Smooth muscle cell (in vitro differentiated cells): ENCODE data around the gene GATA3. TPM values are rescaled to one million over a fixed set of nuclear protein-coding genes. Genes with fewer than 3 reads are reported as not detected.
A peak's percentile ranks its signal among the peaks of the same experiment; 100 is the strongest.

Experiments
- DNase-seq: peaks from one replicate; lab custom pipeline; 2025; ENCODE audit not compliant: unreplicated experiment; lab: John Stamatoyannopoulos, UW
- H2AFZ ChIP-seq: fragments of 200-600 bp; sonication (generic); 2 replicates; pipeline ENCODE4 v1.6.0; 2016; ENCODE audit warnings: antibody characterized with exemption, low read depth, mild to moderate bottlenecking
- H3F3A ChIP-seq: fragments of 200-600 bp; sonication (generic); 2 replicates; pipeline ENCODE4 v1.6.0; 2017; ENCODE audit warnings: antibody characterized with exemption, low read depth
- H3K27ac ChIP-seq: fragments of 200-600 bp; sonication (generic); 2 replicates; pipeline ENCODE4 v1.5.1; 2016; ENCODE audit warnings: low read depth, mild to moderate bottlenecking
- H3K27me3 ChIP-seq: fragments of 200-600 bp; sonication (generic); 2 replicates; pipeline ENCODE4 v1.6.1; 2016; ENCODE audit warnings: low read depth, mild to moderate bottlenecking
- H3K36me3 ChIP-seq: fragments of 200-600 bp; sonication (generic); 2 replicates; pipeline ENCODE4 v1.5.1; 2016; ENCODE audit warnings: low read depth
- H3K4me1 ChIP-seq: fragments of 200-600 bp; sonication (generic); 2 replicates; pipeline ENCODE4 v1.5.1; 2016; ENCODE audit warnings: low read depth
- H3K4me2 ChIP-seq: fragments of 200-600 bp; sonication (generic); 2 replicates; pipeline ENCODE4 v1.6.0; 2016; ENCODE audit warnings: mild to moderate bottlenecking
- H3K4me3 ChIP-seq: fragments of 200-600 bp; sonication (generic); 2 replicates; pipeline ENCODE4 v1.5.1; 2016; ENCODE audit warnings: mild to moderate bottlenecking
- H3K79me2 ChIP-seq: fragments of 200-600 bp; sonication (generic); 2 replicates; pipeline ENCODE4 v1.6.0; 2016; ENCODE audit warnings: low read depth, mild to moderate bottlenecking
- H3K9ac ChIP-seq: fragments of 200-600 bp; sonication (generic); 2 replicates; pipeline ENCODE4 v1.6.0; 2016; ENCODE audit warnings: low read depth
- H3K9me3 ChIP-seq: fragments of 200-600 bp; sonication (generic); replicated peaks from 2 replicates; pipeline ENCODE4 v1.5.1; 2016; ENCODE audit warnings: low read depth
- H4K20me1 ChIP-seq: fragments of 200-600 bp; sonication (generic); 2 replicates; pipeline ENCODE4 v1.6.0; 2016; ENCODE audit warnings: low read depth
- CTCF ChIP-seq: fragments of 200-600 bp; sonication (generic); IDR thresholded peaks from 2 replicates; pipeline ENCODE4 v1.5.1; 2017; ENCODE audit warnings: borderline replicate concordance, mild to moderate bottlenecking, antibody characterized with exemption; ENCODE audit not compliant: insufficient read depth, poor library complexity, severe bottlenecking
- WGBS: methylation state at CpG from one replicate; pipeline ENCODE4 v1.1.7; 2016; ENCODE audit warnings: low lambda C conversion rate; 5-methylcytosine and 5-hydroxymethylcytosine counted together
- polyA plus RNA-seq: library from polyadenylated mRNA; unstranded; fragments of >200 nt; fragmentation: Nextera tagmentation; extraction: Ambion mirVana; gene quantifications from 2 replicates; pipeline ENCODE4 v1.2.1, GENCODE V29; 2016
- total RNA-seq: library from RNA; depleted of rRNA; stranded (reverse); fragments of >200 nt; gene quantifications from 2 replicates; pipeline ENCODE4 v1.2.3, GENCODE V29; 2014

Gene GATA3
- total and polyA plus RNA-seq, 2 experiments from 2014 or later, result 5.2 to 6.9 TPM

- Histone ChIP-seq H4K20me1 (peaks cover 7% of the 10 kb centered on the region), H3K36me3 (no peaks in the 10 kb centered on the region), H3K9ac (no peak overlapping the region), H2AFZ (peak overlapping the region; percentile 65), H3K9me3 (no peaks in the 10 kb centered on the region), H3F3A (peaks cover 7% of the 10 kb centered on the region), H3K4me1 (peaks cover 43% of the 10 kb centered on the region), H3K4me3 (peak overlapping the region; percentile 64), H3K27ac (peak overlapping the region; percentile 32), H3K4me2 (peak overlapping the region; percentile 88), H3K27me3 (peaks cover 57% of the 10 kb centered on the region), H3K79me2 (peaks cover 26% of the 10 kb centered on the region)
- WGBS, result 5% methylated on average over 32 of the region's 32 CpGs
- no peak for DNase-seq
- TF ChIP-seq CTCF, result no peak
These were observed 2.0 kb upstream of the GATA3 start for GRCh38 chr10:8052341-8052955.

- 4% methylated on average over 17 of the region's 17 CpGs for WGBS
- Histone ChIP-seq H4K20me1 (peaks cover 7% of the 10 kb centered on the region), H3K4me2 (peak overlapping the region; percentile 88), H3K4me1 (peaks cover 39% of the 10 kb centered on the region), H2AFZ (peak overlapping the region; percentile 65), H3K4me3 (peak overlapping the region; percentile 64), H3K9me3 (no peaks in the 10 kb centered on the region), H3F3A (peaks cover 7% of the 10 kb centered on the region), H3K27me3 (peaks cover 52% of the 10 kb centered on the region), H3K27ac (no peak overlapping the region), H3K36me3 (no peaks in the 10 kb centered on the region), H3K9ac (no peak overlapping the region), H3K79me2 (peaks cover 26% of the 10 kb centered on the region)
- TF ChIP-seq CTCF, result no peak
- DNase-seq, result no peak
These were observed 1.5 kb upstream of the GATA3 start for GRCh38 chr10:8052956-8053445.

GRCh38 chr10:8053446-8054243, 843 bp upstream of the GATA3 start:
- peak; percentile 68 for TF ChIP-seq CTCF
- Histone ChIP-seq H3K4me1 (peaks cover 34% of the 10 kb centered on the region), H3K4me2 (peak overlapping the region; percentile 88), H3F3A (peaks cover 7% of the 10 kb centered on the region), H4K20me1 (peaks cover 7% of the 10 kb centered on the region), H3K9ac (peak overlapping the region; percentile 60), H3K9me3 (no peaks in the 10 kb centered on the region), H3K4me3 (peak overlapping the region; percentile 64), H3K79me2 (peaks cover 26% of the 10 kb centered on the region), H3K36me3 (no peaks in the 10 kb centered on the region), H3K27ac (peak overlapping the region; percentile 53), H2AFZ (peak overlapping the region; percentile 83), H3K27me3 (peaks cover 45% of the 10 kb centered on the region)
- WGBS, result under 1% methylated on average over 58 of the region's 60 CpGs
- DNase-seq, result peak; percentile 77

- H3K9ac ChIP-seq, result peak overlapping the region; percentile 60
- H3K79me2 ChIP-seq, result peaks cover 26% of the 10 kb centered on the region
These were observed 319 bp upstream of the GATA3 start for GRCh38 chr10:8054244-8054493.

More at GRCh38 chr10:8054244-8054493, 319 bp upstream of the GATA3 start:
- H3F3A ChIP-seq, result peaks cover 7% of the 10 kb centered on the region
- TF ChIP-seq CTCF, result no peak
- peaks cover 7% of the 10 kb centered on the region for H4K20me1 ChIP-seq
- no peak for DNase-seq
- peak overlapping the region; percentile 64 for H3K4me3 ChIP-seq
- H3K27ac ChIP-seq, result peak overlapping the region; percentile 53
- H3K4me1 ChIP-seq, result peaks cover 32% of the 10 kb centered on the region
- H3K27me3 ChIP-seq, result peaks cover 40% of the 10 kb centered on the region
- no peaks in the 10 kb centered on the region for H3K36me3 ChIP-seq
- H3K9me3 ChIP-seq, result no peaks in the 10 kb centered on the region
- H3K4me2 ChIP-seq, result peak overlapping the region; percentile 88
- under 1% methylated on average over 11 of the region's 25 CpGs for WGBS
- peak overlapping the region; percentile 83 for H2AFZ ChIP-seq
